HCT116 (cell line): Measurements from ENCODE around the gene PLRG1.

Experiments used
- SP1 ChIP-seq: IDR thresholded peaks from 2 replicates; pipeline ENCODE4 v1.6.1; 2012; ENCODE audit warnings: low read depth
- TF ChIP-seq, protein P1 (sequence below): IDR thresholded peaks from 2 replicates; pipeline ENCODE4 v1.6.1; 2011; ENCODE audit warnings: mild to moderate bottlenecking, low read length, moderate library complexity; ENCODE audit not compliant: insufficient replicate concordance; ENCODE audit errors: extremely low read depth
- TF ChIP-seq, protein P2 (sequence below), 3 experiments: fragments of 200-600 bp in 1 of 3; sonication (generic) in 1 of 3; IDR thresholded peaks in 2 of 3; conservative IDR thresholded peaks in 1 of 3; 2 replicates each; pipeline ENCODE4 v1.5.1; 2012 to 2017; ENCODE audit warnings: low read depth in 2 of 3, low read length in 2 of 3, antibody characterized with exemption in 1 of 3, borderline replicate concordance in 1 of 3, control low read depth in 1 of 3, mild to moderate bottlenecking in 1 of 3, mixed read lengths in 1 of 3, mixed run types in 1 of 3, moderate library complexity in 1 of 3; ENCODE audit not compliant: insufficient read depth in 1 of 3

DNA sequence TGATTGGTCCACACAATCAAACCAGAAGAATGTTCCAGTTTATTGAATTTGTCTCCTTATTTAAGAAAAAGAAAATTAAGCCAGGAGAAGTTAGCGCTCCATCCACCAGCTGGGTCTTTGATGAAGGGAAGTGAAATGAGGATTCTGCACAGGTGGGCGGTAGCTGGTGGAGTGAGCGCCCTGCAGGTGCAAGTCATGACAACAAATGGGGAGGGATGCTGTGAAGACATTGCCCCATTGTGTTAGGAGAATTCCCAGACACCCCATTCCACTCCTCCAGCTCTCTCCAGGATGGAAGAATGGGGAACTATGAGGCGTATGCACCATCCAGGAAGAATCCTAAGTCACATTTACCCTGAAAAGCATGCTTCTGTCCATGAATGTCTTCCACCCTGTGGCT, 22.9 kb downstream of the PLRG1 start:
- TF ChIP-seq, protein P1, sequence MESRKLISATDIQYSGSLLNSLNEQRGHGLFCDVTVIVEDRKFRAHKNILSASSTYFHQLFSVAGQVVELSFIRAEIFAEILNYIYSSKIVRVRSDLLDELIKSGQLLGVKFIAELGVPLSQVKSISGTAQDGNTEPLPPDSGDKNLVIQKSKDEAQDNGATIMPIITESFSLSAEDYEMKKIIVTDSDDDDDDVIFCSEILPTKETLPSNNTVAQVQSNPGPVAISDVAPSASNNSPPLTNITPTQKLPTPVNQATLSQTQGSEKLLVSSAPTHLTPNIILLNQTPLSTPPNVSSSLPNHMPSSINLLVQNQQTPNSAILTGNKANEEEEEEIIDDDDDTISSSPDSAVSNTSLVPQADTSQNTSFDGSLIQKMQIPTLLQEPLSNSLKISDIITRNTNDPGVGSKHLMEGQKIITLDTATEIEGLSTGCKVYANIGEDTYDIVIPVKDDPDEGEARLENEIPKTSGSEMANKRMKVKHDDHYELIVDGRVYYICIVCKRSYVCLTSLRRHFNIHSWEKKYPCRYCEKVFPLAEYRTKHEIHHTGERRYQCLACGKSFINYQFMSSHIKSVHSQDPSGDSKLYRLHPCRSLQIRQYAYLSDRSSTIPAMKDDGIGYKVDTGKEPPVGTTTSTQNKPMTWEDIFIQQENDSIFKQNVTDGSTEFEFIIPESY = no peak
- TF ChIP-seq, protein P2, sequence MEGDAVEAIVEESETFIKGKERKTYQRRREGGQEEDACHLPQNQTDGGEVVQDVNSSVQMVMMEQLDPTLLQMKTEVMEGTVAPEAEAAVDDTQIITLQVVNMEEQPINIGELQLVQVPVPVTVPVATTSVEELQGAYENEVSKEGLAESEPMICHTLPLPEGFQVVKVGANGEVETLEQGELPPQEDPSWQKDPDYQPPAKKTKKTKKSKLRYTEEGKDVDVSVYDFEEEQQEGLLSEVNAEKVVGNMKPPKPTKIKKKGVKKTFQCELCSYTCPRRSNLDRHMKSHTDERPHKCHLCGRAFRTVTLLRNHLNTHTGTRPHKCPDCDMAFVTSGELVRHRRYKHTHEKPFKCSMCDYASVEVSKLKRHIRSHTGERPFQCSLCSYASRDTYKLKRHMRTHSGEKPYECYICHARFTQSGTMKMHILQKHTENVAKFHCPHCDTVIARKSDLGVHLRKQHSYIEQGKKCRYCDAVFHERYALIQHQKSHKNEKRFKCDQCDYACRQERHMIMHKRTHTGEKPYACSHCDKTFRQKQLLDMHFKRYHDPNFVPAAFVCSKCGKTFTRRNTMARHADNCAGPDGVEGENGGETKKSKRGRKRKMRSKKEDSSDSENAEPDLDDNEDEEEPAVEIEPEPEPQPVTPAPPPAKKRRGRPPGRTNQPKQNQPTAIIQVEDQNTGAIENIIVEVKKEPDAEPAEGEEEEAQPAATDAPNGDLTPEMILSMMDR (IDR thresholded peaks at IDR 0.05 in 2 of 3, conservative IDR thresholded peaks at IDR 0.05 in 1 of 3; ENCODE audit: borderline replicate concordance in 1 of 3, insufficient read depth in 1 of 3, low read depth in 2 of 3, low read length in 2 of 3) = no peak
- no peak for TF ChIP-seq SP1
